Left lung (tissue), 10 donors: ENCODE measurements around the gene ST6GALNAC3. TPM values are rescaled to one million over a fixed set of nuclear protein-coding genes. Genes with fewer than 3 reads are reported as not detected.
"Not testable (repeated sequence)": the region's sequence is repeated elsewhere in the genome, so short reads cannot be mapped to it uniquely, and the experiment has no call there.

Experiments used
- ATAC-seq: fragments of 200-7000 bp; cut with Tn5 transposase; one replicate; pipeline ENCODE4 v1.9.1; 2020; ENCODE audit warnings: moderate library complexity
- DNase-seq, 4 donors: peaks; one replicate each; pipeline ENCODE4 v3.0.0-alpha.2; 2013 to 2020
- H3K27ac ChIP-seq, 2 donors: fragments of 200-600 bp; sonication (generic) in 1 of 2; one replicate each; pipeline versions ENCODE4 v1.5.0 to v1.8.0; 2020 to 2021
- H3K27me3 ChIP-seq, 2 donors: fragments of 200-600 bp; sonication (generic) in 1 of 2; one replicate each; pipeline versions ENCODE4 v1.5.0 to v1.8.0; 2020 to 2021
- H3K36me3 ChIP-seq, 2 donors: fragments of 200-600 bp; sonication (generic) in 1 of 2; one replicate each; pipeline versions ENCODE4 v1.5.0 to v1.8.0; 2020 to 2021
- H3K4me1 ChIP-seq, 2 donors: fragments of 200-600 bp; one replicate each; pipeline ENCODE4 v1.8.0; 2021
- H3K4me3 ChIP-seq, 2 donors: fragments of 200-600 bp; sonication (generic) in 1 of 2; one replicate each; pipeline versions ENCODE4 v1.5.0 to v1.8.0; 2020 to 2021; ENCODE audit warnings: mild to moderate bottlenecking in 1 of 2
- H3K9me3 ChIP-seq, 2 donors: fragments of 200-600 bp; sonication (generic) in 1 of 2; one replicate each; pipeline versions ENCODE4 v1.5.0 to v1.8.0; 2020 to 2021
- CTCF ChIP-seq, 2 donors: fragments of 200-600 bp; sonication (generic) in 1 of 2; IDR thresholded peaks; one replicate each; pipeline versions ENCODE4 v1.5.0 to v1.8.0; 2021; ENCODE audit warnings: antibody characterized with exemption in 2 of 2
- intact Hi-C, 2 donors: fragments of 100-400 bp; cut with DNase I; formaldehyde crosslinking; loops; one replicate each; pipeline versions ENCODE4 v1.11.2 to v1.14.2; 2022
- polyA plus RNA-seq, 6 donors: library from polyadenylated mRNA; unstranded; fragments of 120-200 nt; gene quantifications; one replicate each; pipeline ENCODE4 v1.2.1, GENCODE V29; 2013; ENCODE audit not compliant: insufficient read length in 6 of 6
- total RNA-seq, 2 donors: library from RNA; stranded (reverse); fragmentation: NEBNext Ultra II Directional; extraction: Animal tissue kit (Norgen Biotek cat#: 25700); gene quantifications; one replicate each; pipeline ENCODE4 v1.2.1, GENCODE V29; 2021
- donor health status: DM: no; HTN: yes; CAD: no.
- donor health status: DM: no; HTN: no; CAD: no.

The ST6GALNAC3 gene
- total and polyA plus RNA-seq, 8 donors: 3.4 to 37.7 (median 30.1) TPM

DNA sequence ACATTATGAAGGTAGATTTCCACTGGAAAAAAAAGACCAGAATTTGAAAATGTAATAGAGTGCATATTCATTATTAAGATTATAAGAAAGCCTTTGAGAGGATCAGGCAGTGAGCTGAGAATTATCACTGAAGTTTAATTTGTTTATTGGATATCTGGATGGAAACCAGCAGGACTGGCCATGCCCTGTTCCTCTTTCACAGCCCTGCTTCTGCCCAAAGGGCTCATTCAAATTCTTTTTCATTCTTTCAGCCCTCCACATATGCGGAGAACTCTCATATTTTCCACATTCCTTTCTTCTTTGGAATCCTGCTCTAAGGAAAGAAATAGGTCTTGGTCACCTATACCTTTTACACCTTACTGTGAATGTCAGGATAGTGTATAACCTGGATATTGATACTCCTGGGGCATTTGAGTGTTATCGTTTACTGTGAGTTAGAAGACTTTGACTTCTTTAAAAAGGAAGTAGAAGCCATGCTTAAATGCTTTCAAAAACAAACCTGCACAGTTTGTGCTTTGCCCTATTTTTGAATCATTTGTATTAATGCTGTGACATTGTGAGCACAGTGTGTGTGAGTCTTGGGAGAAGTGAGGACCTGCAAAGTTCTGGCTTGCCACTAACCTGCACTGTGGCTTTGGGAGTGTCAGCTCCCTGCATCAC, 35.5 kb downstream of the ST6GALNAC3 start:
- DNase-seq (no peak), ATAC-seq (no peak)
- no peak for TF ChIP-seq CTCF (IDR thresholded peaks at IDR 0.05)
- H3K4me3 ChIP-seq: no peak overlapping the region
- intact Hi-C loops: no loop called here
- H3K36me3 ChIP-seq: no peaks in the 10 kb centered on the region
- H3K4me1 ChIP-seq: peaks cover 0 to 10% of the 10 kb centered on the region in 2 donors
- no peak overlapping the region for H3K27ac ChIP-seq
- H3K9me3 ChIP-seq: no peaks in the 10 kb centered on the region
- H3K27me3 ChIP-seq: no peaks in the 10 kb centered on the region

DNA sequence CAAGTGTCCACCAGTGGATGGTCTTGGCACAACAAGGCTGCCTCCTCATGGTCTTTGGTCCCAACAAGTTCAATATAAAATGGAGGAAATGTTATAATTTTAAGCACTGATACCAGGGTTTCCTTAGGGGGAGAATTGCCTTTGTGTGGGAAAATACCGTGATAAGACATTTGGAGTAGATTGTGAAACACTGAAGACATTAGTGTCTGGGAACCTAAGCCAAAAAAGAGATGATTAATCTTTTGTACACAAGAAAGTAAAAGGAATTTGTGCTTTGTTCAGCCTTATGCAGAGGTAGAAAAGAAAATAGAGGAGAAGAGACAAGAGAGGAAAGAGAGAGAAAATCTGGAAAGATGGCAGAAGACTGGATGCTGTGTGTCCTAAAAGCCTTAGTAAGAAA, 36.1 kb downstream of the ST6GALNAC3 start:
- no peak overlapping the region for H3K4me3 ChIP-seq
- ATAC-seq (no peak), DNase-seq (no peak)
- H3K27me3 ChIP-seq: no peaks in the 10 kb centered on the region
- no peaks in the 10 kb centered on the region for H3K9me3 ChIP-seq
- no peak overlapping the region for H3K27ac ChIP-seq
- H3K4me1 ChIP-seq: peaks cover 0 to 5% of the 10 kb centered on the region in 2 donors
- intact Hi-C loops: no loop called here
- no peaks in the 10 kb centered on the region for H3K36me3 ChIP-seq
- TF ChIP-seq CTCF (IDR thresholded peaks at IDR 0.05): no peak

DNA sequence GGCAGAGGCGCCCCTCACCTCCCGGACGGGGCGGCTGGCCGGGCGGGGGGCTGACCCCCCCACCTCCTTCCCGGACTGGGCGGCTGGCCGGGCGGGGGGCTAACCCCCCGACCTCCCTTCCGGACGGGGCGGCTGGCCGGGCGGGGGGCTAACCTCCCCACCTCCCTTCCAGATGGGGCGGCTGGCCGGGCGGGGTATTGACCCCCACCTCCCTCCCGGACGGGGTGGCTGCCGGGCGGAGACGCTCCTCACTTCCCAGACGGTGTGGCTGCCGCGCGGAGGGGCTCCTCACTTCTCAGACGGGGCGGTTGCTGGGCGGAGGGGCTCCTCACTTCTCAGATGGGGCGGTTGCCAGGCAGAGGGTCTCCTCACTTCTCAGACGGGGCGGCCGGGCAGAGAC, 37.8 kb downstream of the ST6GALNAC3 start:
- H3K27me3 ChIP-seq, H3K9me3 ChIP-seq, ATAC-seq, H3K36me3 ChIP-seq, H3K27ac ChIP-seq, H3K4me3 ChIP-seq, intact Hi-C loops, H3K4me1 ChIP-seq: not testable (repeated sequence)
- DNase-seq: peak in 1 of 4 donors; percentile 69

DNA sequence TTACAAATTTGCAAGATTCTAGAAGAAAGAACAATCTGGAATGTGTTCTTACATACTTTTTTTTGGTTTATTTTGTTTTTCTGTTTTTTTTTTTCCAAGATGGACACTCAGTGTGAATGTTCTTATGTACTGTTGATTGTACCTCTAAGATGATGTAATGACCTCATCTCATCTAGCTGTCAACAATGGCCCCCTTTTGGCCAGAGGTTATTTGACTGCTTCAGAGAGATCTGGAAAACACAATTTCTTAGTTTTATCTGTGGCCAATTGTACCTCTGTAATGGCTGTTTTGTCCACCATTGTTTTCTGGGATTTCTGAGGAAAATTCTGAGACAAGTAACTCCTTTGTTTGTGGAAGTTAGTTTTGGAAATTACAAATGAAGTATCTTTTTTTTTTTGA, 38.9 kb downstream of the ST6GALNAC3 start:
- H3K4me1 ChIP-seq: peaks cover 0 to 5% of the 10 kb centered on the region in 2 donors
- no peak for ATAC-seq
- no peak overlapping the region for H3K4me3 ChIP-seq
- intact Hi-C loops: no loop called here
- H3K9me3 ChIP-seq: no peaks in the 10 kb centered on the region
- no peaks in the 10 kb centered on the region for H3K27me3 ChIP-seq
- no peak for TF ChIP-seq CTCF (IDR thresholded peaks at IDR 0.05)
- no peak for DNase-seq
- no peak overlapping the region for H3K27ac ChIP-seq
- H3K36me3 ChIP-seq: no peaks in the 10 kb centered on the region

DNA sequence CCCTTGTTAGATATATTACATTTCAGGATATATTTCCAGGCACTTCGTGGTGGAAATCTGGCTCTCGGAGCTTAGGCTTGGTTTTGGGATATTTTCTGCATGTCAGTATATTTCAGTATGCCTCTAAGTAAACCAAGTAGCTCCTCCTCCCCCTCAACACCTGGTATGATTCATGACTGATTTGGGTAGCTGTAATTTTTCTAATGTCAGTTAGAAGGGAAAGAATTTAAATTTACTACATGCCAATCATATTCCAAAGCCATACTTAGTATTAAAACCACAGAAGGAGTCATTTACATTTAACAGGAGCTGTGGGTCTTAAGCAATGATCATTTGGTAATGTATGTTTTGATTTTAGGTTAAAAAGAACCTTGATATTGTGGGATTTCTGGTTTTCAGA, 40.6 kb downstream of the ST6GALNAC3 start:
- H3K4me1 ChIP-seq: peaks cover 0 to 5% of the 10 kb centered on the region in 2 donors
- H3K27ac ChIP-seq: no peak overlapping the region
- intact Hi-C loops: no loop called here
- ATAC-seq (no peak), DNase-seq (no peak)
- no peaks in the 10 kb centered on the region for H3K27me3 ChIP-seq
- no peaks in the 10 kb centered on the region for H3K36me3 ChIP-seq
- H3K4me3 ChIP-seq: no peak overlapping the region
- no peak for TF ChIP-seq CTCF (IDR thresholded peaks at IDR 0.05)
- no peaks in the 10 kb centered on the region for H3K9me3 ChIP-seq

GRCh38 chr1:76121850-76122249, 47.3 kb downstream of the ST6GALNAC3 start:
- intact Hi-C loops: no loop called here
- peak; percentile 69 for ATAC-seq
- TF ChIP-seq CTCF (IDR thresholded peaks at IDR 0.05): no peak

More at GRCh38 chr1:76121850-76122249, 47.3 kb downstream of the ST6GALNAC3 start:
- Histone ChIP-seq H3K27me3 (no peaks in the 10 kb centered on the region), H3K27ac (peak overlapping the region in 1 of 2 donors; percentile 39), H3K4me1 (peaks cover 0 to 9% of the 10 kb centered on the region in 2 donors), H3K9me3 (no peaks in the 10 kb centered on the region), H3K4me3 (no peak overlapping the region), H3K36me3 (no peaks in the 10 kb centered on the region)
- DNase-seq: no peak
